ENCODE data around the gene IGFLR1.

DNA sequence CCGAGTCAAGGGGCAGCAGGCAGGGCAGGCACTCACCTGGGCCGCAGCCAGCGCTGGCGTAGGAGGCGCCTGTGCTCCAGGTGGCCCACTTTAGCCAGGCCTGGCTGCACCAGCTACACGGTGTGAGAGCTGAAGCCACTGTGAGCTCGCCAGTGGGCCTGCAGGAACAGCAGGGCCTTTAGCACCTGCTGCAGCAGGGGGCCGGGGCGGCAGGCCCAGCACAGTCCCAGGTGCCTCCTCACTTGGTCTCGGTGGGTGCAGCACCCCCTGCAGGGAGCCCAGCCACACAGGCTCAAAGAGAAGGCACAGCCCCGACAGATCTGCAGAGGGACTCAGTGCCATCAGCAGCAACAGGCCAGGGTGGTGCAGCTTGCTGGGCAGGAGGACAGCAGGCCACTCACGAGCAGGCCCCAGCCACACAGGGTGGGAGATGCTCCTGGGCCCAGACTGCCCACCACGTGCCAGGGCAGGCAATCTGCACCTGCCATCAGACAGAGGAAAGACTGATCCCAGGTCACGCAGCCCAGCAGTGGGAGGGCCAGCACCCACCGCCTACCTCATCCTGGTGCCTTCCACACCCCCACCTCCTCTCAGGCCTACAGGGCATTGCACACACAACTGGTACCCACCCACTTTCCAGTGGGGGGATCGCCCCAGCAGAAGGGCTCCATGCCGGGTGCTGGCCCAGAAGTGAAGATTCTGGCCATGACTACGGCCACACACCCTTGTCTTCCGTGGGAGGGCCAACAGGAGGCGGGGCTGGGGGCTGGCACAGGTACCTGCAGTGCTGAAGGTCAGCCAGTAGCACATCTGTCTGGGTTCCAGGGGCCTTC is 48.9 kb upstream of the IGFLR1 start:
- TF ChIP-seq, protein P1, sequence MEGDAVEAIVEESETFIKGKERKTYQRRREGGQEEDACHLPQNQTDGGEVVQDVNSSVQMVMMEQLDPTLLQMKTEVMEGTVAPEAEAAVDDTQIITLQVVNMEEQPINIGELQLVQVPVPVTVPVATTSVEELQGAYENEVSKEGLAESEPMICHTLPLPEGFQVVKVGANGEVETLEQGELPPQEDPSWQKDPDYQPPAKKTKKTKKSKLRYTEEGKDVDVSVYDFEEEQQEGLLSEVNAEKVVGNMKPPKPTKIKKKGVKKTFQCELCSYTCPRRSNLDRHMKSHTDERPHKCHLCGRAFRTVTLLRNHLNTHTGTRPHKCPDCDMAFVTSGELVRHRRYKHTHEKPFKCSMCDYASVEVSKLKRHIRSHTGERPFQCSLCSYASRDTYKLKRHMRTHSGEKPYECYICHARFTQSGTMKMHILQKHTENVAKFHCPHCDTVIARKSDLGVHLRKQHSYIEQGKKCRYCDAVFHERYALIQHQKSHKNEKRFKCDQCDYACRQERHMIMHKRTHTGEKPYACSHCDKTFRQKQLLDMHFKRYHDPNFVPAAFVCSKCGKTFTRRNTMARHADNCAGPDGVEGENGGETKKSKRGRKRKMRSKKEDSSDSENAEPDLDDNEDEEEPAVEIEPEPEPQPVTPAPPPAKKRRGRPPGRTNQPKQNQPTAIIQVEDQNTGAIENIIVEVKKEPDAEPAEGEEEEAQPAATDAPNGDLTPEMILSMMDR (IDR thresholded peaks at IDR 0.05), result no peak
- TF ChIP-seq POLR2A (IDR thresholded peaks at IDR 0.05), result no peak
